Stimulated activated CD4-positive, alpha-beta T cell treated with anti-CD3 and anti-CD28 coated beads, Interleukin-15, amount 100 ng/mL, for 24 hours (primary cell): ENCODE results near the gene CREB3L4.
"Not testable (repeated sequence)": the region's sequence is repeated elsewhere in the genome, so short reads cannot be mapped to it uniquely, and the experiment has no call there.

ENCODE experiments used
- DNase-seq: peaks from one replicate; pipeline ENCODE4 v3.0.0-alpha.2; 2020

CREB3L4 gene

DNA sequence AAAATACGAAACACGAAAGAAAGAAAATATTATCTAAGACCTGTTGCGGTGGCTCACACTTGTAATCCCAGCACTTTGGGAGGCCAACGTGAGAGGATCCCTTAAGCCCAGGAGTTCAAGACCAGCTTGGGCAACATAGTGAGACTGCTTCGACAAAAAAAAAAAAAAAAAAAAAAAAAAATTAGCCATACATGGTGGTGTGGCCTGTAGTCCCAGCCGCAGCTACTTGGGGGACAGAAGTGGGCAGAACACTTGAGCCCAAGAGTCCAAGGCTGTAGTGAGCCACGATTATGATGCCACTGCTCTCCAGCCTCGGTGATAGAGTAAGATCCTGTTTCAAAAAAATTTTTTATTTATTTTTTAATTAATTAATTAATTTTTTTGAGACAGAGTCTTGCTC is 19.9 kb downstream of the CREB3L4 start:
- DNase-seq = no peak

DNA sequence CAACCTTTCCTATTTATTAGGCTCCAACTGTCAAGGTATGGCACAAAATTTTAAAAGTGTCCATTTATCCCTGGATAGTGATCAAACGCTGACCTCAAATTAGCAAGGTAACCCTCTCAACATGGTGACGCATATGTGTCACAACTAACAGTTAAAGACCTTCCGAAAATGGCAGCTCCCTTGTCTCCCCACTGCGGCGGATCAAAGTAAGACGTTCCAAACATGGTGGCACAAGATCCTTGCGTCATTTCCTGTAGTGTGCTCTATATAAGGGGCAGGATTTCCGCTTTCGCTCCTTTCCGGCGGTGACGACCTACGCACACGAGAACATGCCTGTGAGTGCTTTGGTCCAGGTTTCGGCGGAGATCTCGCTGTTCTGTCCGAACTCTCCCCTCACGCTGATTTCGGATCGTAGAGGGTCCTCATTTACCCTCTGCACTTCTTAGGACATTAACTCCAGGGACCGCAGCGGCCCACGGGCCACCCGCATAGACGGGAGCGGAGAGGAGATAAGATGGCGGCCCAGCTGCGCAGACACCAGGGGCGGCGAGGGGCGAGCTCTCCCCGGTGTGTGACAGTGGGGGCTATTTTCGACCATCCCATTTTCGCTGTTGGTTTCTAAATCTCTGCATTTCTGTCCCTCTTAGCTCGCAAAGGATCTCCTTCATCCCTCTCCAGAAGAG is 22.9 kb downstream of the CREB3L4 start, which contains the start of gene RPS27:
RPS27 (plus strand) TSS at position 295 of the 683 bp plus-strand sequence; CDS start at position 330, 35 bp downstream.
- DNase-seq = peak; percentile 88

DNA sequence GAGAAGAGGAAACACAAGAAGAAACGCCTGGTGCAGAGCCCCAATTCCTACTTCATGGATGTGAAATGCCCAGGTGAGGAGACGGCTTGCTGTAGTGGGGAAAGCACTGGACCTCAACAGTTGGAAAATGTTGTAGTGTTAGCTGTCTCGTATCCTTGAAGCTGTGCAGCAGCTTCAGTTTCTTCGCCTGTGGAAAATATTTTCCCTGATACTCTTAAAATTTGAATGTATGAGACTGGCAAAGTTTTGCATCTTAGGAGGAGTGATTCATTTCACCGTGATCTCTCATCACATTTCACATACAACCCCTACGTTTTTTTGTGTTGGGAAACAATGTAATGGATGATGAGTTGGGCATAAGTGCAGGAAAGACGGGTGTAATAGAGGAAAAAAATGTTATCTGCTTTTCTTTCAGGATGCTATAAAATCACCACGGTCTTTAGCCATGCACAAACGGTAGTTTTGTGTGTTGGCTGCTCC is 23.5 kb downstream of the CREB3L4 start:
- no peak for DNase-seq

DNA sequence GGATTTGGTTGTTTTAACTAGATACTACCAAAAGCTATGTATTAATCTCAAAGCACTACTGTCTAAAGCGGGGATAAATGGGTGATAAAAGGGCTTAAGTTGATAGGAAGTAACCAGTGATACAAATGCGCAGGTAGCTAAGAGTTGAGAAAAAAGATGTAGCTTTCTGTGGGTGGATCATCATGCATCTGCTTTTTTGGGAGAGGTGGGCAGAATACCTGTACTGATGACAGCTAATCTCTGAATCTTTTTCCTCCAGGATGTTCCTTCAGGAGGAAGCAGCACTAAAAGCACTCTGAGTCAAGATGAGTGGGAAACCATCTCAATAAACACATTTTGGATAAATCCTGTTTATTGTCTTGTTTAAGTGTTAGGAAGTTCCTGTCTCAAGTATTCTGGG is 24.1 kb downstream of the CREB3L4 start:
- DNase-seq = no peak

DNA sequence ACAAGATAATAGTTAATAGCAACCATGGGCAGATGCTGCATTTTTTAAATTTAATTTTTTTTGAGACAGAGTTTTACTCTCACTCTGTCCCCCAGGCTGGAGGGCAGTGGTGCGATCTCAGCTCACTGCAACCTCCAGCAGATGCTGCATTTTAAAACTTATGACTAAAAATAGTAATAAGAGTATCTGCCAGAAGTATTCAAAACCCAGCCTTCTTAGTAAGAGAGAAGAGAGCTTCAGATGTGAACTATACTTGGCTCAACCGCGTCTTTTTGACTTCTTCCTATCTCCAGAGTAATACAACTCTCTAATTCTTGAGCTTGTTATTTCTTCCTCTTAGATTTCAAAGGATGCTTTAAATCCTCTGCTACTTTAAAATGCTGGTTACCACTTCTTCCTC is 27.5 kb downstream of the CREB3L4 start:
- no peak for DNase-seq

DNA sequence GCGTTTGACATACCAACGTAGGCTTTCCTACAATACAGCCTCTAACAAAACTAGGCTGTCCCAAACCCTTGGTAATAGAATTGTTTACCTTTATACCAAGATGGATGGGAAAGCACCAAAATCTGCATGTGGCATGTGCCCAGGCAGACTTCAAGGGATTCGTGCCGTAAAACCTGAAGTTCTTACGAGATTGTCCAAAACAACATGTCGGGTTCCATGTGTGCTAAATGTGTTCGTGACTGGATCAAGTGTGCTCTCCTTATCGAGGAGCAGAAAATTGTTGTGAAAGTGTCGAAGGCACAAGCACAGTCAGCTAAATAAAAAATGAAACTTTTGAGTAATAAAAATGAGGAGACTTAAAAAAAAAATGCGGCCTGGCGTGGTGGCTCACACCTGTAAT is 27.9 kb downstream of the CREB3L4 start:
- DNase-seq = peak; percentile 5

DNA sequence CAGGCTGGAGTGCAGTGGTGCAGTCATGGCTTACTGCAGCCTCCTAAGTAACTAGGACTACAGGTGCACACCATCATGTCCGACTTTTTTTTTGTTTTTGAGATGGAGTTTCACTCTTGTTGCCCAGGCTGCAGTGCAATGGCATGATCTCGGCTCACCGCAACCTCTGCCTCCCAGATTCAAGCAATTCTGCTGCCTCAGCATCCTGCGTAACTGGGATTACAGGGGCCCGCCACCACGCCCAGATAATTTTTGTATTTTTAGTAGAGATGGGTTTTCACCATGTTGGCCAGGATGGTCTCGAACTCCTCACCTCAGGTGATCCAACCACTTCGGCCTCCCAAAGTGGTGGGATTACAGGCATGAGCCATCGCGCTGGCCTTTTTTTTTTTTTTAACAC is 29.2 kb downstream of the CREB3L4 start:
- DNase-seq = not testable (repeated sequence)

DNA sequence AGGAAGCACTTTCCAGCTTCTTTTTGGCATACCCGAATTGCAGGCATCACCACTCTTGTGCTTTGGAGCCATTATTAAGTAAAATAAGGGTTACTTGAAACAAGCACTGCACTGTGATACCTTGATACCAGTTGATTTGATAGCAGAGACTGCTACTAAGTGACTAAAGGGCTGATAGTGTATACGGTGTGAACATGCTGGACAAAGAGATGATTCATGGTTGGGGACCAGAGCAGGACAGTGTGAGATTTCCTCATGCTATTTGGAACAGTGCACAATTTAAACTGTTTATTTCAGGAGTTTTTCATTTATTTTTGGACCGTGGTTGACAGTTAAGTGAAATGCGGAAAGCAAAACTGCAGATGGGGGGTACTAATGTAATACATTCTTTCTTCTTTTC is 32.7 kb downstream of the CREB3L4 start:
- DNase-seq = no peak

DNA sequence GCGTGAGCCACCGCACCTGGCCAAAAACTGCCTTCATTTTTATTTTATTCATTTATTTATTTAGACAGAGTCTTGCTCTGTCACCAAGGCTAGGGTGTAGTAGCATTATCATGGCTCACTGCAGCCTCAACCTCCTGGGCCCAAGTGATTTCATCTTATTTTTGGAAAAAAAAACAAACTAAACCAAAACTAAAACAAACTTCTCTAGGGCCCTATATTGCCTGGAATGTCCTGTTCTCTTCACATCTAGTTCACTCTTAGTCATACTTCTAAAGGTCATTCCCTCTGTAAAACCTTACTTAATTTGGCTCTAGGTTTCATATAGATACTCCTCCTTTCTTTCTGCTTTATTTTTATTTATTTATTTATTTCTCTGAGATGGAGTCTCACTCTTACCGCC is 38.4 kb downstream of the CREB3L4 start:
- DNase-seq = no peak

DNA sequence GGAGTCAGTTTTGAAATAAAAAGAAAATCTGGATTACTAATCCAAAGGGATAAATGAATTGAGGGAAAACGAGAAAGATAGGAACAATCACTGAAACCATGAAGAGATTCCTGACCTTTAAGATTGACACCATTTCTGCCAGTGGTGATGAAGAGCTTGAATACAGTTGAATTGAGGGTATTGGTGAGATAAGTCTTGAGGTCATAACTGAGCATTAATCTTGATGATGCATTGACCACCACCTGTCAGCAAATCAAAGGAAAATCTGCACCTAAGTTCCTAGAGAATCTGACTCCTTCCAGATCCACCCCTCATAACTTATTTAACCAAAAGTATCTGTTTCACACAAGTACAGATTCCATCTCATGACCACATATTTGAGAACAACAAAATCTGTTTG is 44.4 kb downstream of the CREB3L4 start:
- no peak for DNase-seq

DNA sequence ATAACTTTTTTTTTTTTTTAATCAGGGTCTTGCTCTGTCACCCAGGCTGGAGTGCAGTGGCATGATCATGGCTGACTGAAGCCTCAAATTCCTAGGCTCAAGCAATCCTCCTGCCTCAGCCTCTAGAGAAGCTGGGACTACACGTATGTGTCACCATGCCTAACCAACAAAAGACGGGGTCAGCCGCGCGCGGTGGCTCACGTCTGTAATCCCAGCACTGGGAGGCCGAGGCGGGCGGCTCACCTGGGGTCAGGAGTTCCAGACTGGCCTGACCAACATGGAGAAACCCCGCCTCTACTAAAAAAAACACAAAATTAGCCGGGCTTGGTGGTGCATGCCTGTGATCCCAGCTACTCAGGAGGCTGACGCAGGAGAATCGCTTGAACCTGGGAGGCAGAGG is 44.8 kb downstream of the CREB3L4 start:
- not testable (repeated sequence) for DNase-seq

DNA sequence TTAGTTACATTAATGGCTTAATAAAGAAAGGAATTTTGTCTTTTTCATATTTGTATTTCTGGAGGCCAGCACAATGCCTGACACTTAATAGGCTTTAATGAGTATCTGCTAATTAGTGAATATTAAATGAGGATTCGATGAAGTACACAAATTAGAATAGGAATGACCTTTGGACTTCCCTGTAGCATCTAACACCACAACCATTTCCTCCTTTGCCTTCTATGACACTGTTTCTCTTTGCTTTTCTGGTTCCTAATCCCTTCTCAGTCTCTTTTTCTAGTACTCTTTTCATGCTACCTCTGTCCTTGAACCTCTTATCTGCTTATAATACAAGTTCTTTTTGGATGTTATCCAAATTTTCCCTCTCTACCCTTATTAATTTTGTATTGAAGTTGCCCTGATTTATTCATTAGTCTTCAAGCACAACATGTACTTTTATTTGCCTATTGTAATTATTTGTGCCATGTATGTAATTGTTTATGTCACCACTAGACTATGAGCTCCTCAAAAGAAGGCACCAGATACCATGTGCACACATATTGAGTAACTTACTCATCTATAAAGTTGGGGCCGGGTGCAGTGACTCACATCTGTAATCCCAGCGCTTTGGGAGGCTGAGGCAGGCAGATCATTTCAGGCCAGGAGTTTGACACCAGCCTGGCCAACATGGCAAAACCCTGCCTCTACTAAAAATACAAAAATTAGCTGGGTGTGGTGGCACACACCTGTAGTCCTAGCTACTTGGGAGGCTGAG is 46.6 kb downstream of the CREB3L4 start:
- no peak for DNase-seq

DNA sequence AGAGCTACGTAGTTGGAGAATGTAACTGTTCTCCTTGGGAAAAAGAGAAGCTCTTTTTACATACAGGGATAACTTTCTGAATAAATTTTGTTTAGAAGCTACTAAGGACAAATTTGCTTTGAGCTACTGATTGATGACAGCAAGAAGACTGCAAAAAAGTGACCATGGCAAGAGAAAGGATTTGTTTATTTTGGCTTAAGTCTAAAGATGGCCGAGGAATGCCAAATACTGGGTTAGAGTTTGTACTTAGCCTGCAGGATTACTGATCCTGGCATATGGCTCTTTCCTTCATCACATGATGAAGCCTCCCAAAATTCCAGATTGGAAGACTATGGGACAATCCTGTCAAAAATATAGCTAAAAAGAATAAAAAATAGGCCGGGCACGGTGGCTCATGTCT is 51.6 kb downstream of the CREB3L4 start:
- DNase-seq = no peak

DNA sequence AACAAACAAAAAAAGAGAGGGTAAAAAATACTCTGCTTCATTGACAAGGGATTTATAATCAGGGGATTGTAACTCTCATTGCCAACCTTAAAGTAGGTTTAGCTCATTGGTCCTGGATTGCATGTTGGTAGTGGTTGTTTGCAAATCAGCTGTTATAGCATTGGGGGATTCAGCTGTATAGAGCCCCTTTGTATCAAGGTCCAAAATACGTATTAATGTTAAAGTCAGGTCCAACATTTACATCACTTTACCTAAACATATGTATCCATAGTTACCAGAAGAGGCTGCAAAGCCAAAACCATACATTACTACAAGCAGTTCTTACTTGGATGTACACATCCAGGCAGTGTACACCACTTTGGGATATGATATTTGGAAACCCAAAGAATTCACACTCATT is 52.2 kb downstream of the CREB3L4 start:
- DNase-seq = no peak
